CD4-positive, alpha-beta T cell treated with Interleukin-15 for 1 hour (primary cell): ENCODE measurements around the gene MACROD2.
"Not testable (repeated sequence)": the region's sequence is repeated elsewhere in the genome, so short reads cannot be mapped to it uniquely, and the experiment has no call there.

ENCODE experiments used
- DNase-seq: peaks from one replicate; pipeline ENCODE4 v3.0.0-alpha.2; 2020

Gene MACROD2

DNA sequence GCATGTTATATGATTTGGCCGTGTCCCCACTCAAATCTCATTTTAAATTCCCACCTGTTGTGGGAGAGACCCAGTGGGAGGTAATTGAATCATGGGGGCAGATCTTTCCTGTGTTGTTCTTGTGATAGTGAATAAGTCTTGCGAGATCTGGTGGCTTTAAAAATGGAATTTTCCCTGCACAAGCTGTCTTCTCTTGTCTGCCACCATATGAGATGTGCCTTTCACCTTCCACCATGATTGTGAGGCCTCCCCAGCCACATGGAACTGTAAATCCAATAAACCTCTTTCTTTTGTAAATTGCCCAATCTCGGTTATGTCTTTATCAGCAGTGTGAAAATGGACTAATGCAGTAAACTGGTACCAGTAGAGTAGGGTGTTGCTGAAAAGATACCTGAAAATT, 986.2 kb downstream of the MACROD2 start:
- not testable (repeated sequence) for DNase-seq

DNA sequence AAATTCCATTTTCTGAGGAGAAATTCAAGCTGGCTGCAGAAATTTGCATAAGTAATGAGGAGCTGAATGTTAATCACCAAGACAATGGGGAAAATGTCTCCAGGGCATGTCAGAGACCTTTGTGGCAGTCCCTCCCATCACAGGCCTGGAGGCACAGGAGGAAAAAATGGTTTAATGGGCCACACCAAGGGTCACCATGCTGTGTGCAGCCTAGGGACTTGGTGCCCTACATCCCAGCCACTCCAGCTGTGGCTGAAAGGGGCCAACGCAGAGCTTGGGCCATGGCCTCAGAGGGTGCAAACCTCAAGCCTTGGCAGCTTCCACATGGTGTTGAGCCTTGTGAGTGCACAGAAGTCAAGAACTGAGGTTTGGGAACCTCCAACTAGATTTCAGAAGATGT, 987.0 kb downstream of the MACROD2 start:
- not testable (repeated sequence) for DNase-seq

DNA sequence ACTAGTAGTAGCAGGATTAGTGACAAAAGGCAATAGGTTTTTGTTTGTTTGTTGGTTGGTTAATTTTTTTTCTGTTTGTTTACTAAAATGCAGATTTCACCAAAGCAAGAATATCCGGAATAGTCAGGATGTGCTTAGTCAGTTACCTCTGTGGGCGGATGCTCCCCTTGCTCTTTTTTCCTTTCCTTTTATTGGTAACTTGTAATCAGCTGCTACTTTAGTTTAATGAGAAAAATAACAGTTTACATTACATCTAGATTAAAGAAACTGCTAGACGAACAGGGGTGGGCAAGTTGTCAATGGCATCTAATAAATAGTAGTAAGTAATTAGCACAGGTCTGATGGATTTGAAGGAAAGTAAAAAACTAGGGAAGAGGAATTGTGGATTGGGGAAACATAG, 989.0 kb downstream of the MACROD2 start:
- DNase-seq = no peak

- DNase-seq = no peak
Observed at GRCh38 chr20:14984768-14985622, 989.7 kb downstream of the MACROD2 start.

DNA sequence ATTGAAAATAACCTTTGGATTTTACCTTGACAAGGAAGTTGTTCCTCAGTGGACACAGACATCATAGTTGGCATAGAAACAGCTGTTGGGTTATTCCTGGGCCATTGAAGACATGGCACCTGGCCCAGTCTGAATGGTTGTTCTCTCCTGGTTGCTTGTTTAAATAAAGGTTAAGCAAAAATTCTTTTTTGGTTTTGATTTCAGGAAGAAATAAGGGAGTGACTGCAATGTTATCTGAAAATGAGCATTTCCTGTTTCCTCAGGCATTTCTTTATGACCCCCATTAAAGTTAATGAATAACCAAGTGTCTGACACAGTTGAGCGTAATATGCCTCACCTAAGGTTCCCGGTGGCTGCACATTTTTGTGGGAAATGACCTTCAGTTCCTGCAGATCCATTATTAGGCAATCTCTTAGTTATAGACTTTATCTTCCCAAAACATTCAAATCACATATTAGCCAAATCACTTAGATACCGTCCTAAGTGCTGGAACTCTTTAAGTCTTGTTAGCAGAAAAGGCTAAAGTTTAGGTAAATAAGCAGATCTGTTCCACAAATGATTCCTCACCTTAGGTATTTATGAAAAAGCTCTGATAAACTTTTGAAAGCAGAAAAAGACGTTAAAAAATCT, 990.8 kb downstream of the MACROD2 start:
- no peak for DNase-seq

GRCh38 chr20:14986656-14987055, 991.3 kb downstream of the MACROD2 start:
- no peak for DNase-seq

DNA sequence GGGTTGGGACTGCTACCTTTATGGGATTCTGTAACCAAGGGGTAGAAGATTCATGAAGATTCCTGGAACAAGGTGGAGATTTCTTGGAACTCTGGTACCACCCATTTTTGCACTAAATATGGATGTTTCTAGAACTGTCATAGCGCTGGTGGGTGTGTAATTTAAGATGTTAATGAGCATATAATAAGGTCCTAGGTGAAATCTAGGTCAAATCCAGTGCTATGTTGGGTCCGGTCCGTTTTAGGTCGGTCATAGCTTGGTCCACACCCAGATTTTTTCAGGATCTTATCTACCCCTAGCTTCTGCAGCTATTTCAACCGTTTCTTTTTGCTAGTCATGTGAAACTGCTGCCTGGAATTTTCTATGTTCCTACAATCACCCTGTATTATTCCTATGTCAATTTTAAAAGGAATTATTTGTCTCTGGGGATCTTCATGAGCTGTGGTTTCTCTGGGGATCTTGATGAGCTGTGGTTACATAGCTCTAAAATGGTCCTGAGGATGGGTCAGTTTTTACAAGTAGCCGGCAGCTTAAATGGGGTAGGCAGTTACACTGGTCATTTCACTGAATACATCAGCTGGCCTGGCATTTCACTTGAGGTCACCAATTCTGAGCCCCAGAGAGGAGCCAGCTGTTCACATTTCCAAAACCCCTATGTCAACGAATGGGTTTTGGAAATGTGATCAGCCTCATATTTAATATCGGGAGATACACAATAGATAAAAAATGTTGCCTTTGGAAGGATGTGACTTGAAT, 994.4 kb downstream of the MACROD2 start:
- no peak for DNase-seq

- no peak for DNase-seq
Observed at GRCh38 chr20:14991023-14991422, 995.7 kb downstream of the MACROD2 start.

GRCh38 chr20:14992153-14992552, 996.8 kb downstream of the MACROD2 start:
- no peak for DNase-seq

GRCh38 chr20:14992961-14993360, 997.6 kb downstream of the MACROD2 start:
- DNase-seq = no peak

- no peak for DNase-seq
Observed at GRCh38 chr20:14996883-14997672, 1001.8 kb downstream of the MACROD2 start.

- no peak for DNase-seq
Observed at GRCh38 chr20:14997791-14998190, 1002.5 kb downstream of the MACROD2 start.

DNA sequence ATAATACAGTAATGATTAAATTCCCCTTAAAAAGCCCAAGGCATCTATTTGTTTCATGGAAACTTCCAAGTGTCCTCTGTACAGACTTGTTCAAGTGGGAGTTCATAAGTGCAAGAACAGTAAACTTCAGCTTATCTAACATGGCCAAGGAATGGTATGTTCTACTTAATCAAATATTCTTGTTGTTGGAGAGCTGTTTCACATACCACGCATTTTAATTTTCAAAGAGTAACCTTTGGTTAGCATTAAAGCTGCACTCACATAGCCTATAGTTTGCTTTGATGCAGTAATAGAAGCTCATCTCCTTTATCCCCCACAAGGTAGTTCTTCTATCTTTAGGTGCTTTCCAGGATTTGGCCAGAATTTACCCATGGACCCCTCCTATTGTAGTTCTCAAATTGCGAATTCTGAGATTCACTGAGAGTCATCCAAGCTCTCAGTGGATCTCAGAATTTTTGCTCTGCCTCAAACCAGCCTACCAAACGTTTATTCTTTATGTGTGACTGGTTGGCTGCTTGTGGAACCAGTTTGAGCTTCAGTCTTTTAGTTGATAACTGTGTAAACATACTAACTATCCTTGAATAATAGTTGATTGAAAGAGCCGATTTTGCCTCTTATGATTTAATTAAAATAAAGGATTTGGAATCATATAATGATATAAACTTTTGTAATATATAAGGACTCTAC, 1010.1 kb downstream of the MACROD2 start:
- no peak for DNase-seq

- DNase-seq = no peak
Observed at GRCh38 chr20:15011631-15012030, 1016.3 kb downstream of the MACROD2 start.

- no peak for DNase-seq
Observed at GRCh38 chr20:15012566-15012965, 1017.2 kb downstream of the MACROD2 start.

DNA sequence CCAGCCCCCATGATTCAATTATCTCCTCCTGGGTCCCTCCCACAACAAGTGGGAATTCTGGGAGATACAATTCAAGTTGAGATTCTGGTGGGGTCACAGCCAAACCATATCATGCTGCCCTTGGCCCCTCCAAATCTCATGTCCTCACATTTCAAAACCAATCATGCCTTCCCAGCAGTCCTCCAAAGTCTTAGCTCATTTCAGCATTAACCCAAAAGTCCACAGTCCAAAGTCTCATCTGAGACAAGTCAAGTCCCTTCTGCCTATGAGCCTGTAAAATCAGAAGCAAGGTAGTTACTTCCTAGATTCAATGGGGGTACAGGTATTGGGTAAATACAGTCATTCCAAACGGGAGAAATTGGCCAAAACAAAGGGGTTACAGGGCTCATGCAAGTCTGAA, 1021.6 kb downstream of the MACROD2 start:
- DNase-seq = not testable (repeated sequence)

DNA sequence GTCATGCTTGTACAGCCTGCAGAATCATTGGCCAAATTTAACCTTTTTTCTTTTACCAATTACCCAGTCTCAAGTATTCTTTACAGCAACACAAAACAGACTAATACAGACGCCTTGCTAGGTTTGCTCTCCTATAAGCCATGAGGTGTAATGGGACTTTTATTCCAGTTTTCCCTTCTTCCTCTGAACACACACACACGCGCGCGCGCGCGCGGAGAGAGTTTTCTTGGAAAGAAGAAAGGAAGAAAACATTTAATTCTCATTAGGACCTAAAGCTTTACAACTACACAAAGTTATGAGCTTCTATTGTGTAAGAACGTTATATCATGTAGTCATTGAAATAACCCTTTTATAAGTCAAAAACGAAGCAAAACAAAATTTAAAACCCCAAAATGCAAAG, 1023.6 kb downstream of the MACROD2 start:
- DNase-seq = no peak

DNA sequence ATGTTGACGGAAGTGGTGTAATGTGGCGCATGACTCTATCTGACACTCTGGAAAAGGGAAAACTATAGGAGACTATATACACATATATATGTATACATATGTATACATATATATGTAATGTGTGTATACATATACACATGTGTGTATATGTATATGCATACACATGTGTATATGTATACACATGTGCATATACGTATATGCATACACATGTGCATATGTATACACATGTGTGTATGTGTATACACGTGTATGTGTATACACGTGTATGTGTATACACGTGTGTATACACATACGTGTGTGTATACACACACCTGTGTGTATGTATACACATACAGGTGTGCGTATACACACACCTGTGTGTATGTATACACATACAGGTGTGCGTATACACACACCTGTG, 1025.5 kb downstream of the MACROD2 start:
- no peak for DNase-seq

- DNase-seq = no peak
Observed at GRCh38 chr20:15022921-15023320, 1027.6 kb downstream of the MACROD2 start.

DNA sequence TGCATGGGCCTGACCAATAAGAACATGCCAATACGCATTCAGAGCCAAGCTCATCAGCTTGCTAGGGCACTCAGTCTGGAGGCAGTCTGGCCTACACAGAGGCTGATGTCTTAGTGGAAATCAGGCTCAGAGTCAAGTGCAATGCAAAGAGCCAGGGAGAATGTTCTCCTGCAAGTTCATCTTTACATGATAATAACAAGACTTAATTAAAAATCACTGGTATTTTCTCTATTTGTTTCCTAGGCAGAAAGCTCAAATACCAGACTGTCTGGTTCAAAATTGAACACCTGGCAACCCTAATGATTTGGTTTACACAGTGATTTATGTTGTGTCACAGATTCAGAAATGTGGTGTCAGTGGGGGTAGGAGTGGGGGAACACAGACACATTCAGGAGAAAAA, 1031.4 kb downstream of the MACROD2 start:
- DNase-seq = no peak

GRCh38 chr20:15030826-15031225, 1035.5 kb downstream of the MACROD2 start:
- no peak for DNase-seq
